GM18873 (cell line): ENCODE measurements around the gene PSENEN.
"Not testable (repeated sequence)": the region's sequence is repeated elsewhere in the genome, so short reads cannot be mapped to it uniquely, and the experiment has no call there.

Source experiments
- ATAC-seq: cut with Tn5 transposase; IDR thresholded peaks from one replicate; pipeline ENCODE4 v1.9.1; 2021; ENCODE audit warnings: mild to moderate bottlenecking, moderate library complexity, moderate number of reproducible peaks; ENCODE audit not compliant: unreplicated experiment, low FRiP score

PSENEN gene

DNA sequence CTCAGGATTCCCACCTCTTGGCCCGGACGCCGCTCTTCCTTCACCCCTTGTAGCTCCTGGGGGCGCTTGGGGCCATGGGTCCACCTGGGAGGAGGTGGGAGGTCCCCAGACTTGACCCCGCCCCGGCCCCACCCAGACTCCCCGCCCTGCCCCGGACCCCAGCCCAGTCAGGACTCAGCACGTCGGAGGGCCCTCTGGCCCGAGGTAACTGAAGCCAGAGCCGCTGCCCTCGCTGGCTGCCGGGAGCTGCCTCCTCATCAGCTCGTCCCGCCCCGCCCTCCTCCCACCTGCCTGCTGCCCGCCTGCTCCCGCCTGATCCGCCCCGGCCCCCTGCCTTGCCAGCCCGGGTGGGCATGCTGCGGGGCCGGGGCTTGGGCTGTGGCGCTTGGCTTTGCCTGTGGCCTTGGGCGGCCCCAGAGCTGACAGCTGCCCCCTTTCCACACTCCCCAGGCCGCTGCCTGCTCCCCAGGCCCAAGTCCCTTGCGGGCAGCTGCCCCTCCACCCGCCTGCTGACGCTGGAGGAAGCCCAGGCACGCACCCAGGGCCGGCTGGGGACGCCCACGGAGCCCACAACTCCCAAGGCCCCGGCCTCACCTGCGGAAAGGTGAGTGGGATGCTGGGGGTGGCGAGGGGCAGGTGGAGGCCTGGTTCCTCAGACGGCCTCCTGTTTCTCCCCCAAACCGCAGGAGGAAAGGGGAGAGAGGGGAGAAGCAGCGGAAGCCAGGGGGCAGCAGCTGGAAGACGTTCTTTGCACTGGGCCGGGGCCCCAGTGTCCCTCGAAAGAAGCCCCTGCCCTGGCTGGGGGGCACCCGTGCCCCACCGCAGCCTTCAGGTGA is 39.3 kb downstream of the PSENEN start:
- ATAC-seq = no peak

DNA sequence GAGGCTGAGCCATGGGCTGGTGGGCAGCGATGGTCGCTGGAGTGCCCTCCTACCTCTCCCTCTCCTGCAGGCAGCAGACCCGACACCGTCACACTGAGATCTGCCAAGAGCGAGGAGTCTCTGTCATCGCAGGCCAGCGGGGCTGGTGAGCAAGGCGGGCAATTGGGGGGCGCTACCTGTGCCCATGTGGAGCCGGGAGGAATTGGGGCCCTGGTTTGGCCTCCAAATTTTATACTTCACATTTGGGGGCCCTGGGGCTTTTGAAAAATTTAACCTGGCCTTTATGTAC is 39.8 kb downstream of the PSENEN start:
- ATAC-seq = no peak

DNA sequence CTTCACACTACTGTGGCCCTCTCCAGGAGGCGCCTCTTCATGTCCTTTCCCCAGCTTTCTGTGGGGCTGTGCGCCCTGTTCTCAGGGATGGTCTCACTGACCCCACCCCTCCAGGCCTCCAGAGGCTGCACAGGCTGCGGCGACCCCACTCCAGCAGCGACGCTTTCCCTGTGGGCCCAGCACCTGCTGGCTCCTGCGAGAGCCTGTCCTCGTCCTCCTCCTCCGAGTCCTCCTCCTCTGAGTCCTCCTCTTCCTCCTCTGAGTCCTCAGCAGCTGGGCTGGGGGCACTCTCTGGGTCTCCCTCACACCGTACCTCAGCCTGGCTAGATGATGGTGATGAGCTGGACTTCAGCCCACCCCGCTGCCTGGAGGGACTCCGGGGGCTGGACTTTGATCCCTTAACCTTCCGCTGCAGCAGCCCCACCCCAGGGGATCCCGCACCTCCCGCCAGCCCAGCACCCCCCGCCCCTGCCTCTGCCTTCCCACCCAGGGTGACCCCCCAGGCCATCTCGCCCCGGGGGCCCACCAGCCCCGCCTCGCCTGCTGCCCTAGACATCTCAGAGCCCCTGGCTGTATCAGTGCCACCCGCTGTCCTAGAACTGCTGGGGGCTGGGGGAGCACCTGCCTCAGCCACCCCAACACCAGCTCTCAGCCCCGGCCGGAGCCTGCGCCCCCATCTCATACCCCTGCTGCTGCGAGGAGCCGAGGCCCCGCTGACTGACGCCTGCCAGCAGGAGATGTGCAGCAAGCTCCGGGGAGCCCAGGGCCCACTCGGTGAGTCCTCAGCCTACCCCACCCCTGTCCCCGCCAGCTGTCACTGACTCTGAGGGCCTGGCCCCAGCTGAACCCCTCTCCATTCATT is 41.1 kb downstream of the PSENEN start:
- ATAC-seq = no peak

DNA sequence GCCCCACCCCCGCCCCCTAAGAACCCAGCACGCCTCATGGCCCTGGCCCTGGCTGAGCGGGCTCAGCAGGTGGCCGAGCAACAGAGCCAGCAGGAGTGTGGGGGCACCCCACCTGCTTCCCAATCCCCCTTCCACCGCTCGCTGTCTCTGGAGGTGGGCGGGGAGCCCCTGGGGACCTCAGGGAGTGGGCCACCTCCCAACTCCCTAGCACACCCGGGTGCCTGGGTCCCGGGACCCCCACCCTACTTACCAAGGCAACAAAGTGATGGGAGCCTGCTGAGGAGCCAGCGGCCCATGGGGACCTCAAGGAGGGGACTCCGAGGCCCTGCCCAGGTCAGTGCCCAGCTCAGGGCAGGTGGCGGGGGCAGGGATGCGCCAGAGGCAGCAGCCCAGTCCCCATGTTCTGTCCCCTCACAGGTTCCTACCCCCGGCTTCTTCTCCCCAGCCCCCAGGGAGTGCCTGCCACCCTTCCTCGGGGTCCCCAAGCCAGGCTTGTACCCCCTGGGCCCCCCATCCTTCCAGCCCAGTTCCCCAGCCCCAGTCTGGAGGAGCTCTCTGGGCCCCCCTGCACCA is 41.9 kb downstream of the PSENEN start:
- no peak for ATAC-seq

DNA sequence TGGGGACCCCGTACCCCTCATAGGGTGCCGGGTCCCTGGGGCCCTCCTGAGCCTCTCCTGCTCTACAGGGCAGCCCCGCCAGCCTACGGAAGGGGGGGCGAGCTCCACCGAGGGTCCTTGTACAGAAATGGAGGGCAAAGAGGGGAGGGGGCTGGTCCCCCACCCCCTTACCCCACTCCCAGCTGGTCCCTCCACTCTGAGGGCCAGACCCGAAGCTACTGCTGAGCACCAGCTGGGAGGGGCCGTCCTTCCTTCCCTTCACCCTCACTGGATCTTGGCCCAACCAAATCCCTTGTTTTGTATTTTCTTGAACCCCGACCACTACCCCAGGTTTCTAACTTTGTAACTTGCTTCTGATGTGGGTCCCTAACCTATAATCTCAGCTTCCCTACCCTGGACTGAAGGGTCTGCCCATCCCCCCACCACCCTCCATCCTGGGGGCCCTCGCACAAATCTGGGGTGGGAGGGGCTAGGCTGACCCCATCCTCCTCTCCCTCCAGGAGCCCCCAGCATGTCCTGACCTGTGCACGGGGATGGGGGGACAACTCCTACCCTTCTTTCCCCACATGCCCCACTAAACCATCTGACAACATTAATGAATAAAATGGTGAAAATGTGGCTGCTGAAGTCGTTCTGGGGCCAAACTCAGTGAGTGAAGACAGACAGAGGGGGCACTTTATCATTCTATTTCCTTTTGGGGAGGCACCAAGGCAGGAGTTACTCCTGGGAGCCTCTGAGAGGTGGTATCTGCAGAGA is 42.9 kb downstream of the PSENEN start:
- no peak for ATAC-seq

DNA sequence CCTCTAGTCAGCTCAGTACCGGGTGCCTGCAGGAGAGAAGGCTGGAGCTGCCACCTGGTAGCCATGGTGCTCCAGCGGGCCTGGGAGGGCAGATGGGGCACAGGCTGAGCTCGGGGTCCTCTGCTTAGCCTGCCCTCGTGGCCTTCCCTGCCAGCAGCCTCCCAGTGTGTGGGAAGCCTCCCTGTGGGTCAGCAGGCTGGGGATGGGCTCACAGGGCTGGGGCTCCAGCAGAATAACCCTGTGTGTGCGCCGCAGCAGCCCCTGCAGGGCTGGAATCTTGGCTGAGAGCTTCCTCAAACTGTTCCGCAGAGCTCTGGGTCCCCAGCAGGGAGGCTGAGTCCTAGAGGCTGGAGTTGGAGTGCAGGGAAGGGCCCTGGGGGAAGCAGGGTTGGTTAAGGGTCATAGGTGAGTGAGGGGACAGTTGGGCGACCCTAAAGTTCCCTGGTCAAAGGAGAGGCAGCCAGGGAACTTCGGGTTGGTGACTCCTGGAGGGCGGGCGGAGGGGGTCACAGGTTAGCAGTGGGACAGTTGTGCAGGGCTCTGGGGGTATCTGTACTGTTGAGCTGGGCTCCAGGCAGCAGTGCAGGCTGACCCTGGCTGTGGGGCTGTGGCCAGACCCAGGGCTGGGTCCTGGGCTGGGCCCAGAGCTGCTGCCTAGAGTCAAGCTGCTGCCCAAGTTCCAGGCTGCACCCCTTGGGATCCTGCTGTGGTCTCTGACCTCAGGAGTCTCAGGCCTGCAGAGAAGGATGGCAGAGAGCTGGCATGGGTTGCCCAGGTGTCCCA is 43.9 kb downstream of the PSENEN start:
- no peak for ATAC-seq

DNA sequence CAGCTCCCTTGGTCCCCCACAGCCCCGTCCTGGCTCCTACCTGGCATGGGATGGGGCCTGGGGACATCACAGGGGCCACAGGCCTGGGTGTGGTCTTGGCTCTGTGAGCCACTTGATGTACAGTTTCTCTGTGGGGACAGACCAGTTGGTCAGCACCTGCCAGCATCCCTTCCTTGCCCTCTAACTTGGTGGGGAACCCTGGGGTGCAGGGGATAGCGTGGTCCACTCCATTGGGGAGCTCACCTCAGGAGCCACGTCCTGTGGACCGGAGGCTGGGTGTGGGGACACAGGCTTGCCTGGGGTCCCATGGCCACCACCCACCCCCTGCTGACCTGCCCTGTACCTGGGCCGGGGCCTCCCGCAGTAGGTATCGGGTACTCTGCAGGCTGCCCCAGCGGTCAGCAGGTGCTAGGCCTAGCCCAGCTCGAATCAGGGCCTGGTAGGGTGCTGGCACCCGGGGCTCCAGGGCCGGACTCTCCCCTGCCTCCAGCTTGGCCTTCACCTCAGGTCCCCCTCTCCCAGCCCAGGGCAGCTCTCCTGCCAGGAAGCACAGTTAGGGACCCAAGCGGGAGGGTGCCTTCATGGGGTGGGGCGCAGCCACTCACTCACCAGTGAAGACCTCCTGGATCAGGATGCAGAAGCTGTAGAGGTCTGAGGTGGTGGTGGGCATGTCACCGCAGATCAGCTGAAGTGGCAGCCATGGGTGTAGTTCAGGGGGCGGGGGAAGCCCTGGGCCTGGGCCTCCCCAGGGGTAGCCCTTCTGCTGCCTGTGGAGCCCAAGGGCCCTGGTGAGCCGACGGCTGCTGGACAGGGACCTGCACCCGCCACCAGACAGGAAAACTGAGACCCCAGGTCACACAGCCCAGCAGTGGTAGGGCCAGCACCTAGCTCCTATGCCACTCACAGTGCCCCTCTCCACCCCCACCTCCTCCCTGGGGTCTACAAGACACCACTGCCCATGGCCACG is 44.8 kb downstream of the PSENEN start:
- ATAC-seq = no peak

DNA sequence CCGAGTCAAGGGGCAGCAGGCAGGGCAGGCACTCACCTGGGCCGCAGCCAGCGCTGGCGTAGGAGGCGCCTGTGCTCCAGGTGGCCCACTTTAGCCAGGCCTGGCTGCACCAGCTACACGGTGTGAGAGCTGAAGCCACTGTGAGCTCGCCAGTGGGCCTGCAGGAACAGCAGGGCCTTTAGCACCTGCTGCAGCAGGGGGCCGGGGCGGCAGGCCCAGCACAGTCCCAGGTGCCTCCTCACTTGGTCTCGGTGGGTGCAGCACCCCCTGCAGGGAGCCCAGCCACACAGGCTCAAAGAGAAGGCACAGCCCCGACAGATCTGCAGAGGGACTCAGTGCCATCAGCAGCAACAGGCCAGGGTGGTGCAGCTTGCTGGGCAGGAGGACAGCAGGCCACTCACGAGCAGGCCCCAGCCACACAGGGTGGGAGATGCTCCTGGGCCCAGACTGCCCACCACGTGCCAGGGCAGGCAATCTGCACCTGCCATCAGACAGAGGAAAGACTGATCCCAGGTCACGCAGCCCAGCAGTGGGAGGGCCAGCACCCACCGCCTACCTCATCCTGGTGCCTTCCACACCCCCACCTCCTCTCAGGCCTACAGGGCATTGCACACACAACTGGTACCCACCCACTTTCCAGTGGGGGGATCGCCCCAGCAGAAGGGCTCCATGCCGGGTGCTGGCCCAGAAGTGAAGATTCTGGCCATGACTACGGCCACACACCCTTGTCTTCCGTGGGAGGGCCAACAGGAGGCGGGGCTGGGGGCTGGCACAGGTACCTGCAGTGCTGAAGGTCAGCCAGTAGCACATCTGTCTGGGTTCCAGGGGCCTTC is 45.7 kb downstream of the PSENEN start:
- no peak for ATAC-seq

DNA sequence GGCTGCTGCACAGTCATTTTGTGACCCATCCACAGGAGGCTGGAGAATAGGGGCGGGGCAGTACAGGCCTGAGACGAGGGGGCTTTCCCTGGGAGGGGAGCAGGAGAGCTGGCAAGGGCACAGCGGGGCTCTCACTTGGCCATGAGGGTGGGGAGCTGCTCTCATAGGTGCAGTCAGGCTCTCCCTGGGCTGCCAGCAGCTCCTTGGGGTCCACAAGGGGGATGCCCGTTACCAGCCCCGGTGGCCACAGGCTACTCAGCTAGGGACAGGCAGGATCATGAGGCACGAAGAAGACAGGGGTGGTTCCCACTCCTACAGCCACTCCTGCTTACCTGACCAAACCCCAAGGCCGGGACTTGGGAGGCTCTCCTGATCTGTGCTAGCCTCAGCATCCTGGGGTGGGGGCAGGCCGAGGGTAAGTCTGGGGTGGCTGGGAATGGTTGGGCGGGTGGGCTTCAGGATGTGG is 46.4 kb downstream of the PSENEN start:
- no peak for ATAC-seq

DNA sequence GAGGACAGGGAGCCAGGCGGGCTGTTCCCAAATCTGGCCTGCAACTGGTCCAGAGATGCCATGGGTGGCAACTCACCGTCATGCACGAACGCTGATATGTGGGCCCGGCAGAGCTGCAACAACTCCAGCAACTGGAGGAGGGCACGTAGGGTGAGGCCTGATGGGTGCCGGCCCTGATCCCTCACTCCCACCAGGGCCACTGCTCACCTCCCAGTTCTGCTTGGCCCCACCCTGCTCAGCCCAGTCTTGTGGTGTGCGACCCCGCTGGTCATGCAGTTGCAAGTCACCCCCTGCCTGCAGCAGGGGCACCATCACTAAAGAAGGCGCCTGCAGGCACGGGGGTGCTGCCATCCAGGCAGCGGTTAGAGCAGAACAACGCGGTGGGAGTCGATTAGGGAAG is 46.9 kb downstream of the PSENEN start:
- no peak for ATAC-seq

DNA sequence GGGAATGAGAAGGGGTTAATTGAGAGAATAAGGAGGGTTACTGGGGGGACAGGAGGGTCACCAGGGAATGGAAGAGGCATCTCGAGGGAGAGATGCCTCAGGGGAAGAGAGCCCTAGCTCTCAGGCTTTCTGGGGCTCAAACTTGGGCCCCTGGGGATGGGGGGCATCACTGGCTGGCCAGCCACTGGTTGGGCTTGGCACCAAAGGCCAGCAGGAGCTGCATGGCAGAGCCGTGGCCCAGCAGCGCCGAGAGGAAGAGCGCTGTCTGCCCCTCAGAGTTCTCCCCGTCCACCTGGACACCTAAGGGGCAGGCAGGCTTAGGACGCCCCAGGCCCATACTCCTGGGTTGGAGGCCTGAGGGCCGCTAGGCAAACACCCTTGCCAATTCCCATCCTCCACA is 47.4 kb downstream of the PSENEN start:
- no peak for ATAC-seq

DNA sequence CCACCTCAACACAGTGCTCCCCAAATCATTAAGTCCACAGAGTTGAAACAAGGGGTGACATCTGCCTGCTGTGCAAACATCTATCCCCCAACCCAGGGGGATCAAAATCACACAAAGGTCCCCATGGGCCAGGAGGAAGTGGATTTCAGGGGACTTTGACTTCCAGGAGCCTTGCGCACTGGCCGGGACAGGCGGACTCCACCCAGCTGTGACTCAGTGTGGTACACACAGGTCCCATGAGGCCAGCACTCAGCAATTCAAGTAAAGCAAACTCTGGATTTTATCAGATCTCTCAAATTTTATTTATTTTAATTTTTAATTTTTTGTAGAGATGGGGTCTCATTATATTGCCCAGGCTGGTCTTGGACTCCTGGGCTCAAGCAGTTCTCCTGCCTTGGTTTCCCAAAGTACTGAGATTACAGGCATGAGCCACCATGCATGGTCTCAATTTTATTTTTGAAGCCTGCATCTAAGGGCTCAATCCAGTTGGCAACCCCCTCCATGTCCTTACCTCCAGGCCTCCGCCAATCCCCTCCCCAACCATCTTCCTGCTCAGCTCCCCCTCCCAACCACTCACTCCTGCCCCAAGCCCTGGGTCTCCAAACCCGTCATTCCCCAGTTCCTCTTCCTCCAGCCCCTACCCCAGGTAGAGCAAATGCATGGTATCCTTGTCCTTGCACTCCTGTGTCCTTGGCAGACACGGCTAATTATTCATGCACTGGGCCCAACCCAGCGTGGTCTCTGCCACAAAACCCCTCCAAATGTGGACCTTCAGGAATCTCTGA is 48.1 kb downstream of the PSENEN start:
- no peak for ATAC-seq

DNA sequence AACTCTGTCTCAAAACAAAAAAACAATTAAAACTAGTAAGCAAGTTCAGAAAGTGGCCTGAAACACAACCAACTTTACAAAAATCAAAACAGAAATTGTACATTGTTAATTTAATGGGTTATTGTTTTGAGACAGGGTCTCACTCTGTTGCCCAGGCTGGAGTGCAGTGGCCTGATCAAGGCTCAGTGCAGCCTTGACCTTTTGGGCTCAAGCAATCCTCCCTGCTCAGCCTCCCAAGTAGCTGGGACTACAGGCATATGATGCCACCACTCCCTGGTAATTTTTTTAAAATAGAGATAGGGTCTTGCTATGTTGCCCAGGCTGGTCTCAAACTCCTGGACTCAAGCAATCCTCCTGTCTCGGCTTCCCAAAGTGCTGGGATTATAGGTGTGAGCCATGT is 50.1 kb downstream of the PSENEN start:
- not testable (repeated sequence) for ATAC-seq
